HG02763 (cell line): Measurements from ENCODE around the gene GIMAP8.
"Not testable (repeated sequence)": the region's sequence is repeated elsewhere in the genome, so short reads cannot be mapped to it uniquely, and the experiment has no call there.

Source experiments
- ATAC-seq: cut with Tn5 transposase; IDR thresholded peaks from one replicate; pipeline ENCODE4 v1.9.1; 2021; ENCODE audit warnings: mild to moderate bottlenecking, moderate library complexity; ENCODE audit not compliant: unreplicated experiment

GIMAP8 gene

GRCh38 chr7:150461520-150461919 lies 11.1 kb downstream of the GIMAP8 start:
- no peak for ATAC-seq

GRCh38 chr7:150462413-150462812 lies 12.0 kb downstream of the GIMAP8 start:
- ATAC-seq = no peak

GRCh38 chr7:150463461-150463860 lies 13.0 kb downstream of the GIMAP8 start:
- no peak for ATAC-seq

- no peak for ATAC-seq
These were observed 14.5 kb downstream of the GIMAP8 start for GRCh38 chr7:150464962-150465361.

- ATAC-seq = no peak
These were observed 15.0 kb downstream of the GIMAP8 start for GRCh38 chr7:150465414-150465813.

- no peak for ATAC-seq
These were observed 16.0 kb downstream of the GIMAP8 start for GRCh38 chr7:150466477-150466876.

GRCh38 chr7:150468241-150468640 lies 17.8 kb downstream of the GIMAP8 start:
- ATAC-seq = no peak

- ATAC-seq = no peak
These were observed 21.5 kb downstream of the GIMAP8 start for GRCh38 chr7:150471886-150472285.

GRCh38 chr7:150473902-150474301 lies 23.5 kb downstream of the GIMAP8 start:
- no peak for ATAC-seq

- no peak for ATAC-seq
These were observed 25.9 kb downstream of the GIMAP8 start for GRCh38 chr7:150476285-150476684.

GRCh38 chr7:150476819-150477631 lies 26.6 kb downstream of the GIMAP8 start:
- ATAC-seq = no peak

- ATAC-seq = no peak
These were observed 28.7 kb downstream of the GIMAP8 start for GRCh38 chr7:150479023-150479716.

GRCh38 chr7:150481186-150481920 lies 30.9 kb downstream of the GIMAP8 start:
- ATAC-seq = no peak

GRCh38 chr7:150481922-150482321 lies 31.5 kb downstream of the GIMAP8 start:
- ATAC-seq = no peak

- ATAC-seq = not testable (repeated sequence)
These were observed 33.1 kb downstream of the GIMAP8 start for GRCh38 chr7:150483514-150483913.

GRCh38 chr7:150484071-150484470 lies 33.6 kb downstream of the GIMAP8 start:
- ATAC-seq = not testable (repeated sequence)

- ATAC-seq = no peak
These were observed 37.2 kb downstream of the GIMAP8 start for GRCh38 chr7:150487625-150488024.

GRCh38 chr7:150489782-150490181 lies 39.4 kb downstream of the GIMAP8 start:
- no peak for ATAC-seq

- not testable (repeated sequence) for ATAC-seq
These were observed 43.0 kb downstream of the GIMAP8 start for GRCh38 chr7:150493442-150493841.

- no peak for ATAC-seq
These were observed 52.1 kb downstream of the GIMAP8 start for GRCh38 chr7:150502519-150502918.

GRCh38 chr7:150503155-150503554 lies 52.7 kb downstream of the GIMAP8 start:
- no peak for ATAC-seq

- no peak for ATAC-seq
These were observed 53.2 kb downstream of the GIMAP8 start for GRCh38 chr7:150503581-150503980.
